CD4-positive, alpha-beta T cell treated with Interleukin-10 for 1 hour (primary cell): ENCODE measurements around the gene ATP6V0B.

Experiments used
- DNase-seq: peaks from one replicate; pipeline ENCODE4 v3.0.0-alpha.2; 2020

ATP6V0B gene

GRCh38 chr1:43969746-43970466 is 4.9 kb upstream of the ATP6V0B start, which contains the start of gene DPH2:
Gene DPH2 (plus strand): TSS chr1:43970010. CDS start chr1:43970176, 166 bp downstream.
- peak; percentile 96 for DNase-seq

GRCh38 chr1:43970502-43970901 is 4.3 kb upstream of the ATP6V0B start:
- no peak for DNase-seq

GRCh38 chr1:43970911-43971310 is 3.8 kb upstream of the ATP6V0B start:
- no peak for DNase-seq

GRCh38 chr1:43971336-43971980 is 3.3 kb upstream of the ATP6V0B start:
- DNase-seq: no peak

- no peak for DNase-seq
Measured at GRCh38 chr1:43973981-43974442, 748 bp upstream of the ATP6V0B start.

GRCh38 chr1:43975249-43975961 is 645 bp downstream of the ATP6V0B start:
- peak; percentile 52 for DNase-seq

GRCh38 chr1:43976045-43976444 is 1.3 kb downstream of the ATP6V0B start:
- DNase-seq: no peak

- no peak for DNase-seq
Measured at GRCh38 chr1:43976890-43977289, 2.1 kb downstream of the ATP6V0B start.

- no peak for DNase-seq
Measured at GRCh38 chr1:43977376-43978263, 2.9 kb downstream of the ATP6V0B start.

- DNase-seq: no peak
Measured at GRCh38 chr1:43978264-43978550, 3.4 kb downstream of the ATP6V0B start.

- DNase-seq: peak; percentile 47
Measured at GRCh38 chr1:43978551-43979260, 3.9 kb downstream of the ATP6V0B start, which contains the start of gene B4GALT2. Gene B4GALT2 (plus strand): TSS chr1:43979210. CDS start chr1:43981161, 1,951 bp downstream.

- DNase-seq: no peak
Measured at GRCh38 chr1:43979261-43979527, 4.4 kb downstream of the ATP6V0B start.

GRCh38 chr1:43979528-43980254 is 4.9 kb downstream of the ATP6V0B start:
- DNase-seq: peak; percentile 27

GRCh38 chr1:43980255-43981134 is 5.7 kb downstream of the ATP6V0B start:
- no peak for DNase-seq

GRCh38 chr1:43981135-43981491 is 6.4 kb downstream of the ATP6V0B start:
- no peak for DNase-seq

- DNase-seq: no peak
Measured at GRCh38 chr1:43981636-43982035, 6.9 kb downstream of the ATP6V0B start.

GRCh38 chr1:43982241-43982640 is 7.5 kb downstream of the ATP6V0B start:
- DNase-seq: no peak

GRCh38 chr1:43982808-43983207 is 8.0 kb downstream of the ATP6V0B start:
- no peak for DNase-seq

GRCh38 chr1:43983253-43983899 is 8.6 kb downstream of the ATP6V0B start:
- DNase-seq: no peak

GRCh38 chr1:43984855-43985254 is 10.1 kb downstream of the ATP6V0B start:
- no peak for DNase-seq
